ENCODE results near the gene NTSR2. TPM values are rescaled to one million over a fixed set of nuclear protein-coding genes. Genes with fewer than 3 reads are reported as not detected.

NTSR2 gene
- total RNA-seq, 2 donors from 2014 or later: not detected

DNA sequence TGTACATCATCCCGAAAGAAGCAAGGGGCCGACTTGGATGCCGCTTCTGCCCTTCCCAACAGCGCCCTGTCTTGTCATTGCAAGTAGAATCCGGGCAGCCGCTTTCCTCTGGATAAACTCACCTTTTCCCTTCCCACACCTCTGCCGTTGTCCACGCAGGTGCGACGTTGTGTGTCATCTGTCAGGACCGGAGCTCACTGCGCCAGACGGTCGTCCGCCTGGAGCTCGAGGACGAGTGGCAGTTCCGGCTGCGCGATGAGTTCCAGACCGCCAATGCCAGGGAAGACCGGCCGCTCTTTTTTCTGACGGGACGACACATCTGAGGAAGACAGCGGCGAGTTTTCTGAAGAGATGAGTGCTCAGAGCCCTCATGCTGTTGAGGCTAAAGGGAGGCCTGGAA lies 29.9 kb downstream of the NTSR2 start:
- ATAC-seq: no peak
- DNase-seq: no peak
- intact Hi-C loops (cut with DNase I, micrococcal nuclease): no loop called here

- intact Hi-C loops (cut with DNase I, micrococcal nuclease): no loop called here
- DNase-seq: no peak
- ATAC-seq: no peak
Measured at GRCh38 chr2:11639503-11639902, 30.5 kb downstream of the NTSR2 start.

DNA sequence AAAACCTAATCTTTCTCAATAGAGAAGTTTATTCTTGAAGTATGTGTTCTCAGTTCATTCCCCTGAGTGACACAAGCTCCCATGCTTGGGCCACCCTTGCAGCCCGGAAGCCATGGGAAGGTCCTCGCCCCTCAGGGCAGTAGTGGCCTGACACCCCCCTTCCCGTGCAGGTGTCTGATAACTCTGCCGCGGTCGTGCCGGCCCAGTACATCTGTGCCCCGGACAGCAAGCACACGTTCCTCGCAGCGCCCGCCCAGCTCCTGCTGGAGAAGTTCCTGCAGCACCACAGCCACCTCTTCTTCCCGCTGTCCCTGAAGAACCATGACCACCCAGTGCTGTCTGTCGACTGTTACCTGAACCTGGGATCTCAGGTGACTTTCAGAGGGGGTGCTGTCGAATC lies 32.4 kb downstream of the NTSR2 start:
- no peak for ATAC-seq
- intact Hi-C loops (cut with DNase I, micrococcal nuclease): no loop called here
- no peak for DNase-seq

- DNase-seq (no peak), ATAC-seq (no peak)
- intact Hi-C loops (cut with DNase I, micrococcal nuclease): no loop called here
Measured at GRCh38 chr2:11636593-11637295, 33.3 kb downstream of the NTSR2 start.

DNA sequence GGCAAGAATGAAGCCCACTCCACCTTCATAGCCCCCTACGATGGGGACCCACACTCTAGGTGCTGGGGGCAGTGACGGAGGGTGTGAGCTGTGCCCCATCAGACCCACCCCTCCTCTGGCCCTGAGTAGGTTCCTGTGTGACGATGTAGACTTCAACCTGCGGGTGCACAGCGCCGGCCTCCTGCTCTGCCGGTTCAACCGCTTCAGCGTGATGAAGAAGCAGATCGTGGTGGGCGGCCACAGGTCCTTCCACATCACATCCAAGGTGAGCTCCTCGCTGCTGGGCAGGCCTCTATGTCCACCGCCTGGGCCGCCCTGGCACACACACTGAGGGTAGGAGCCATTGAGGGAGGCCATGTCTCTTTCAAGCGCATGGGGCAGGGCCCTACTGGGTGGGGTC lies 34.9 kb downstream of the NTSR2 start:
- DNase-seq: no peak
- no peak for ATAC-seq

DNA sequence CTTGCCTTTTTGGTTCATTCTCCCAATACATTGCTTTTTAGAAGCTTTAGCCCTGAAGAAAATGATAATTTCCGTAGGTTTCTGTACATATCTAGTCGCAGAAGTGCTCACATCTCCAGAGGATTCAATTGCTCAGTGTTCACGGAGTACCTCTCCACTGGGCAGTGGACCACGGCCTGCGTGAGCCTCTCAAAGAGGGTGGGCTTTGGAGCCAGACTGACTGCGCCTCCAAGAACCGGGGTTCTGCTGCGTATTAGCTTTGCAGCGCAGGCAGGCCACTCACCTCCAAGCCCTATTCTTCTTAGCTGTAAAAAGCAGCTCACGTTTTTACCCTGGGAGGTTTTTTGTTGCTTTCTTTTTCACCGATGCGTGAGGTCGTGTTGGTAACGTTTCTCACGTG lies 35.4 kb downstream of the NTSR2 start:
- DNase-seq: no peak
- ATAC-seq: no peak
- intact Hi-C loops (cut with DNase I, micrococcal nuclease): no loop called here

More for the DNA sequence above, 34.9 kb downstream of the NTSR2 start:
- intact Hi-C loops (cut with DNase I, micrococcal nuclease): no loop called here

GRCh38 chr2:11633923-11634478 lies 36.0 kb downstream of the NTSR2 start:
- DNase-seq (no peak), ATAC-seq (no peak)

DNA sequence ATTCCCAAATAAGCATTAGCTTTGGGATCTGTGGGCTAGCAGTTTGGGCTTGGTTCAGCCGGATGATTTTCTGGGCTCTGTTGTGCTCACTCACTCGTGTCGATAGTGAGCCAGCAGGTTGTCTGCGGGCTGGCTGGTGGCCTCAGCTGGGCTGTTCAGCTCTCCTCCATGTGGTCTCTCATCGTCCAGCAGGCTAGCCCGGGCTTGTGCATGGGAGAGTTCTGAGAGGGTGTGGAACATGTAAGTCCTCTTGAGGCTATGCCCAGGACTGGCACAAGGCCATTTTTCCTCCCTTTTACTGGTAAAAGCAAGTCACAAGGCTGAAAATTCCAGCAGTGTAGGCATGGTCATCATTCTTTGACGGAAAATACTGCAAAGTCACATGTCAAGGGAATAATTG lies 38.5 kb downstream of the NTSR2 start:
- intact Hi-C loops (cut with DNase I, micrococcal nuclease): no loop called here
- no peak for ATAC-seq
- DNase-seq: no peak

More at GRCh38 chr2:11633923-11634478, 36.0 kb downstream of the NTSR2 start:
- intact Hi-C loops (cut with DNase I, micrococcal nuclease): no loop called here

DNA sequence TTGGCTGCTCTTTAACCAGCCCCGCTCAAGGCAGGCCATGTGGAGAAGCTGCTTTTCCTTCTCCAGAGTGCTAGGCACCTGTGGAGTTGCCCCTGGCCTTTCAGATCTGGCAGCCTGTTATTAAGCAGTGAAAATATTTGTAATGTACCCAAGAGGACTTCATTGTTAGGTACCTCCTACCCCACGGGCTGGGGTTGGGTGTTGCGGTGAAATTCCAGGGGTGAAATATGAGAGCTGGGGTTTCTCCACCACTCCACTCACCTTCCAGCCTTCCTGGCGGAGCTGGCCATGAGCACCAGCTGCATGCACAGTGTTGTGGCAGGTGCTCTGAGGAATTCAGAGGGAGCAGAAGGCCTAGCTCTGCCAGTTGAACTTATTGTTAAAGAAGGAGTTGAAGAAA lies 39.1 kb downstream of the NTSR2 start:
- no peak for ATAC-seq
- intact Hi-C loops (cut with DNase I, micrococcal nuclease): no loop called here
- DNase-seq: no peak

DNA sequence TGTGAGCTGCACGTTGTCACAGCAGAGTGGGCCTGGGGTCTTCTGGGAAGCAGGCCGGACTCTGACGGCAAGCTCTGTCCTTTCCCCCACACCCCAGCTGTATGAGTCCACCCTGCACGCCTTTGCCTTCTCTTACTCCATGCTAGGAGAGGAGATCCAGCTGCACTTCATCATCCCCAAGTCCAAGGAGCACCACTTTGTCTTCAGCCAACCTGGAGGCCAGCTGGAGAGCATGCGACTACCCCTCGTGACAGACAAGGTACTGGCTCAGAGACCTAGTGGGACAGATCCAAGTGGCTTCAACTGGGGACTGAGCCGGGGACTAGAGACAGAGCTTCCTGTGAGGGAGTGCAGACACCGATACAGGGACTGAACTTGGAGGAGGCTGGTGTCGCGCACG lies 40.1 kb downstream of the NTSR2 start:
- intact Hi-C loops (cut with DNase I, micrococcal nuclease): no loop called here
- DNase-seq: no peak
- ATAC-seq: no peak

- intact Hi-C loops (cut with DNase I, micrococcal nuclease): no loop called here
- ATAC-seq: no peak
- no peak for DNase-seq
Measured at GRCh38 chr2:11629215-11629614, 40.8 kb downstream of the NTSR2 start.

DNA sequence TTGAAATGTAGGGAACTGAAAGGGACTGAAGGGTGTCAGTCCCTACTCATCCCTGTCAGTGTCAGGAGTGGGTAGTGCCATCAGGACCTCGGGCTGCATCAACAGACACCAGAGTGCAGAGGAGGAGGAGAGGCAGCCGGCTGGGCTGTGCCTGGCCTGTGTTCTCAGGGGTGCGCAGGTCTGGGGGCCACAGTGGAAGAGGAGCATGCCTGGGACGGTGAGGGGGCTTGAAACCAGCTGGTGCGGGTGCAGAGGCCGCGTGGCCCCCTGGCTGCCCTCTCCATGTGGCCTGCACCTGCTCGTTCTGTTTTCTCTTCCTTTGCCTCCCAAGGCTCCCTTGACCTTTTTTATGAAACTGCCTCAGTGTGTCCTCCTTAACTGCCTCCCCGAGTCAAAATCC lies 41.3 kb downstream of the NTSR2 start:
- intact Hi-C loops (cut with DNase I, micrococcal nuclease): no loop called here
- ATAC-seq: no peak
- DNase-seq: no peak

GRCh38 chr2:11625671-11626070 lies 44.3 kb downstream of the NTSR2 start:
- ATAC-seq: no peak
- no peak for DNase-seq
- intact Hi-C loops (cut with DNase I, micrococcal nuclease): no loop called here

- no peak for ATAC-seq
- DNase-seq: no peak
- intact Hi-C loops (cut with DNase I, micrococcal nuclease): no loop called here
Measured at GRCh38 chr2:11624893-11625292, 45.1 kb downstream of the NTSR2 start.

DNA sequence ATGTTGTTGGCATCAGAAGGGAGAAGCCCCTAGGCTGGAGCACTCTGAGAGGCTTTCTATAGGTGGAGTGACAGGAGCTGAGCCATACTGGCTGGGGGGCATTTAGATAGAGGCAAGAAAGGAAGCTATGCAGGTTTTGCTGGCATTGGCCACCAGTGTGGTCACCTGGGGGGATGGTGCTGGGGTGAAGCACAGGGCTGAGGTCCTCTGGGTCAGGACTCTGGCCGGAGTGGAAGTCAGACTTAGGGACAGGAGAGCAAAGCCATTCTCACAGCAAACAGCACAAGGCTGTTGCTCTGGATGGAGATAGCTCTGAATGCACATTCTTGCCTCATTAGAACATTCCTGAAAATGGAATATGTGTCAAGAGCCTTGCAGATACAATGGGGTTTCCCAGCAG lies 47.4 kb downstream of the NTSR2 start:
- intact Hi-C loops (cut with DNase I, micrococcal nuclease): no loop called here
- no peak for ATAC-seq

DNA sequence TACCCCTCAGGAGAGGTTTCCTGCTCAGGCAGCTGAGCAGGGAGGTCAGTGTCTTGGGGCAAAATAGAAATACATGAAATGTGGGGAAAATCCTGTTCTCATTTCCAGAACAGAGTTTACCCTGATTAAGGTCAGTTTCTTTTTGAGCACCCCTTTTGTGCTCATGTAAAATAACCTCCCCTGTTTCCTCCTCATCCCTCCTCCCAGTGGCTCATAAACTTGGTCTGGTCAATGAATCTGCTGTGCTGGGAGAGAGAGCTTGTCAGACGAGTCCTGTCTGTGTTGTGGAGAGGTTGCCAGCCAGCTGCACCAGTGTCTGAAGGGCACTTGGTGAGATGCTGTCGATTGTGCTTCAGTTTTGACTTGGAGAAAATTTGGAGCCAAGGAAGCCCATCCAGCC lies 48.6 kb downstream of the NTSR2 start:
- no peak for ATAC-seq
- no peak for DNase-seq
- intact Hi-C loops (cut with DNase I, micrococcal nuclease): no loop called here

More for the DNA sequence above, 47.4 kb downstream of the NTSR2 start:
- DNase-seq: no peak

- intact Hi-C loops (cut with DNase I, micrococcal nuclease): no loop called here
- ATAC-seq (no peak), DNase-seq (no peak)
Measured at GRCh38 chr2:11618708-11619062, 51.3 kb downstream of the NTSR2 start.

- ATAC-seq (no peak), DNase-seq (no peak)
- intact Hi-C loops (cut with DNase I, micrococcal nuclease): no loop called here
Measured at GRCh38 chr2:11617984-11618707, 51.8 kb downstream of the NTSR2 start.

GRCh38 chr2:11617527-11617926 lies 52.5 kb downstream of the NTSR2 start:
- intact Hi-C loops (cut with DNase I, micrococcal nuclease): no loop called here
- DNase-seq: no peak
- no peak for ATAC-seq

- intact Hi-C loops (cut with DNase I, micrococcal nuclease): no loop called here
- DNase-seq (no peak), ATAC-seq (no peak)
Measured at GRCh38 chr2:11616851-11617415, 53.1 kb downstream of the NTSR2 start.
